Nephron (organoid): ENCODE results near the gene DNAI2.

Experiments
- H3K27ac Mint-ChIP-seq, 3 experiments: 2 replicates each; pipeline ENCODE4 v1.8.0; 2020; ENCODE audit warnings: mixed read lengths in 3 of 3, mild to moderate bottlenecking in 2 of 3, moderate library complexity in 1 of 3
- H3K27me3 Mint-ChIP-seq: 2 replicates; pipeline ENCODE4 v1.8.0; 2021; ENCODE audit warnings: low read depth, mild to moderate bottlenecking, moderate library complexity, mixed read lengths
- H3K36me3 Mint-ChIP-seq: 2 replicates; pipeline ENCODE4 v1.8.0; 2020; ENCODE audit warnings: low read depth, mixed read lengths
- H3K4me1 Mint-ChIP-seq: 2 replicates; pipeline ENCODE4 v1.8.0; 2020; ENCODE audit warnings: mixed read lengths
- H3K4me3 Mint-ChIP-seq, 3 experiments: 2 replicates each; pipeline ENCODE4 v1.8.0; 2020; ENCODE audit warnings: mild to moderate bottlenecking in 3 of 3, mixed read lengths in 3 of 3, moderate library complexity in 2 of 3
- H3K9me3 Mint-ChIP-seq: 2 replicates; pipeline ENCODE4 v1.8.0; 2020; ENCODE audit warnings: mixed read lengths
- TF ChIP-seq, protein P1 (sequence below), 3 experiments: fragments of 200-600 bp; sonication (generic); IDR thresholded peaks; one replicate each; pipeline ENCODE4 v1.5.0; 2021; ENCODE audit warnings: antibody characterized with exemption in 3 of 3; ENCODE audit not compliant: unreplicated experiment in 3 of 3

The DNAI2 gene

DNA sequence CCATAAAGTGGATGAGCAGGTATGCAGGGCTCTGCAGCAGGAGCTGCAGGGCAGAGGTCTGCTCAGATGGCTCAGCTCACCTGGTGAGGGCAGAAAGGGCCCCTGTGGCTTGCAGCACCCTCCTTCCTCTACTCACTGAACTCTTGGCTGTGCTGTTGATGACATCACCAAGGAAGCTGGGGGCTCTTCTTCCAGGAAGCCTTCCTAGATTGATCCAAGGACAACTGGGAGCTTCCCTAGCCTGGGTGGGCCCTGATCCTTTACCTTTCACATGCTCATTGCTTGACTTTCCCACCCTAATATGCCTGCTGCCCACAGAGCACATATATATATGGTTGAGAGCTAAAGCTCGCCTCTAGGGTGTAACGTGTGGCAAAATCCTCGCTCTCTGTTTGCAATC, 54.5 kb downstream of the DNAI2 start:
- TF ChIP-seq, protein P1, sequence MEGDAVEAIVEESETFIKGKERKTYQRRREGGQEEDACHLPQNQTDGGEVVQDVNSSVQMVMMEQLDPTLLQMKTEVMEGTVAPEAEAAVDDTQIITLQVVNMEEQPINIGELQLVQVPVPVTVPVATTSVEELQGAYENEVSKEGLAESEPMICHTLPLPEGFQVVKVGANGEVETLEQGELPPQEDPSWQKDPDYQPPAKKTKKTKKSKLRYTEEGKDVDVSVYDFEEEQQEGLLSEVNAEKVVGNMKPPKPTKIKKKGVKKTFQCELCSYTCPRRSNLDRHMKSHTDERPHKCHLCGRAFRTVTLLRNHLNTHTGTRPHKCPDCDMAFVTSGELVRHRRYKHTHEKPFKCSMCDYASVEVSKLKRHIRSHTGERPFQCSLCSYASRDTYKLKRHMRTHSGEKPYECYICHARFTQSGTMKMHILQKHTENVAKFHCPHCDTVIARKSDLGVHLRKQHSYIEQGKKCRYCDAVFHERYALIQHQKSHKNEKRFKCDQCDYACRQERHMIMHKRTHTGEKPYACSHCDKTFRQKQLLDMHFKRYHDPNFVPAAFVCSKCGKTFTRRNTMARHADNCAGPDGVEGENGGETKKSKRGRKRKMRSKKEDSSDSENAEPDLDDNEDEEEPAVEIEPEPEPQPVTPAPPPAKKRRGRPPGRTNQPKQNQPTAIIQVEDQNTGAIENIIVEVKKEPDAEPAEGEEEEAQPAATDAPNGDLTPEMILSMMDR (IDR thresholded peaks at IDR 0.05; ENCODE audit: unreplicated experiment in 3 of 3): no peak
- H3K4me3 Mint-ChIP-seq: no peak overlapping the region
- no peak overlapping the region for H3K27ac Mint-ChIP-seq
- H3K9me3 Mint-ChIP-seq: no peaks in the 10 kb centered on the region
- peaks cover 65% of the 10 kb centered on the region for H3K27me3 Mint-ChIP-seq
- peaks cover 23% of the 10 kb centered on the region for H3K4me1 Mint-ChIP-seq
- no peaks in the 10 kb centered on the region for H3K36me3 Mint-ChIP-seq

DNA sequence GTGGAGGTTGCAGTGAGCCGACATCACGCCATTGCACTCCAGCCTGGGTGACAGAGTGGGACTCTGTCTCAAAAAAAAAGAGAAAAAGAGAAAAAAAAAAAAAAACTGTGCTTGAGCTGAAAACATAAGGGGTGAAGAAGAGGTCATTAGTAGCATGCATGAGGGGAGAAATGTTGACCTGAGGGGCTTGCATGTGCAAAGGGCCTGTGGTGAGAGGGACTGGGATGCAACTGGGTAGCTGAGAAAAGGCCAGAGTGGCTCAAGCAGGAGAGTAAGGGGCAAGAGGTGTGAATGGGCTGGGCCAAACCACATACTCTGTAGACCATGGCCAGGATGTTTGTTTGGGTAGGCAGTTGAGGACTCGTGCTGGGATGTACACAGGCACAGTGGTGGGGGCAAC, 55.3 kb downstream of the DNAI2 start:
- Mint-ChIP-seq H3K4me1 (peaks cover 23% of the 10 kb centered on the region), H3K27me3 (peaks cover 60% of the 10 kb centered on the region), H3K4me3 (no peak overlapping the region), H3K36me3 (no peaks in the 10 kb centered on the region), H3K9me3 (no peaks in the 10 kb centered on the region), H3K27ac (no peak overlapping the region)
- TF ChIP-seq, protein P1 (IDR thresholded peaks at IDR 0.05; ENCODE audit: unreplicated experiment in 3 of 3): no peak

DNA sequence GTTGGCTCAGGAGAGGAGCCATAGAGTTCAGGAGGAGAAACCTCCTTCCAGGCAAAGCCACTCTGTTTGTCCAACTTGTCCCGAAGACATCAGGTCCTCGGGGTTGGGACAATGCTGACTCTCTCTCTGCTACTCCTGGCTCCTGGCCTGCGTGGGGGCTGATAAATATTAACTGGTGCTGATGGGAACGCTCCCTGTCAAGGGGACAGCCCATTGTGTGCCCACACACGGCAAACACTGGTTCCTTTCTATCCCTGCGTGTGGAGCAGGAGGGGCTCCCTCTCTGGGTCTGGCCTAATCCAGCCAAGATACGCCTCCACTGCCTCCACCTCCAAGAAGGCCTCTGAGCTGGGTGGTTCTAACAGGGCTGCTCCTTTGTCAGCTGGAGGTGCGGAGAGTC, 56.4 kb downstream of the DNAI2 start:
- no peaks in the 10 kb centered on the region for H3K36me3 Mint-ChIP-seq
- H3K4me1 Mint-ChIP-seq: peaks cover 18% of the 10 kb centered on the region
- H3K27ac Mint-ChIP-seq: no peak overlapping the region
- H3K27me3 Mint-ChIP-seq: peaks cover 55% of the 10 kb centered on the region
- H3K4me3 Mint-ChIP-seq: no peak overlapping the region
- no peaks in the 10 kb centered on the region for H3K9me3 Mint-ChIP-seq
- TF ChIP-seq, protein P1 (IDR thresholded peaks at IDR 0.05; ENCODE audit: unreplicated experiment in 3 of 3): no peak

DNA sequence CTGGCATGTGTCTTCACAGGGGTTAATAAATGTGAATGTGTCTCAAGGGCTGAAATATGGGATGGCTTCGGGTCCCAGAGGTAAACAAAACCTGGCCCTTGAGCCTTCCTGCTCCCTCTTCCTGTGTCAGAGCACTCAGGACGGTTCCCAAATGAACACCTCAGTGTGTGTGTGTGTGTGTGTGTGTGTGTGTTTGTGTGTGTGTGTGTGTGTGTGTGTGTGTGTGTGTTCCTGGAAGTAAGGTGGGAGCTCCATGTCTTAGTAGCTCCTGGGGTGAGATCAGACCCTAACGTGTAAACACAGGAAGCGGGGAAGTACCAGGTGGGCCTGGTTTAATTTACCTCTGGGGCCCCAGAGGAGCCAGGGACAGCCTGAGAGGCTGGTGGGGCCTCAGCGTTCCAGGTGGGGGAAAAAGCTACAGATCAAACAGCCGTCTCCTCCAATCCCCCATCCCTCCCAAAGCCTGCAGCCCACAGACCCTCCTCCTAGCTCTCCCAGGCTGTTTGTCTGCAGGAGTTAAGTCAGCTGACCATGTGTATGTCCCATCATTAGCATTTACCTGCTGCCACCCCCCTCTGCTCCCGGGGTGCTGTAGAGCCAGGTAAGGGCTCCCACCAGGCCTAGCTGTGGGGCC, 58.1 kb downstream of the DNAI2 start:
- peaks cover 18% of the 10 kb centered on the region for H3K4me1 Mint-ChIP-seq
- no peak overlapping the region for H3K4me3 Mint-ChIP-seq

DNA sequence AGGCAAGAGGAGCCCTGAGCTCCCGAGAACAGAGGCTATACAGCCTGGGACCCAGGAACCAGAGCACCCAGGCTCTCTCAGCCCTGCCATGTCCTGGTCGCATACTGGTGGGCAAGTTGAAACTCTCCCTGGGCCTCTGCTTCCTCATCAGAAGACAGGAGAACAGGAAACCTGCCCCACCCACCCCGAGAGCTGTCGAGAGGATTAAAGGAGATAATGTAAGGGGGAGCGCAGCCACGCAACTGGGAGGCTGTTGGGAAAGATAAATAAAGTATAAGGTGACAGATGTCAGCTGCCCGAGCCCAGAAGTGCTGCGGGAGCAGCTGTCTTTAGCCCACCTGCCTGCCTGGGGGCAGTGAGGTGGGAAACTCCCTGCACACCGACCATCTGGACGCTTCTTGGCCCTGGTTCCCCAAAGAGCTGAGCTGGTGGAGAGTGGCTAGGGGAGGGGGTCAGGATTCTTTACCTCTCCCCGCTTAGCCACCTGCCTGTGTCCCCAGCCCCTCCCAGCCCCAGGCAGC, 58.8 kb downstream of the DNAI2 start:
- Mint-ChIP-seq H3K27ac (no peak overlapping the region), H3K9me3 (no peaks in the 10 kb centered on the region), H3K4me3 (no peak overlapping the region), H3K36me3 (no peaks in the 10 kb centered on the region), H3K4me1 (peaks cover 18% of the 10 kb centered on the region), H3K27me3 (peaks cover 52% of the 10 kb centered on the region)
- TF ChIP-seq, protein P1 (IDR thresholded peaks at IDR 0.05; ENCODE audit: unreplicated experiment in 3 of 3): no peak

More for the DNA sequence above, 58.1 kb downstream of the DNAI2 start:
- Mint-ChIP-seq H3K27ac (no peak overlapping the region), H3K9me3 (no peaks in the 10 kb centered on the region), H3K27me3 (peaks cover 53% of the 10 kb centered on the region), H3K36me3 (no peaks in the 10 kb centered on the region)
- TF ChIP-seq, protein P1 (IDR thresholded peaks at IDR 0.05; ENCODE audit: unreplicated experiment in 3 of 3): no peak
